OCI-LY1 (cell line): ENCODE measurements around the gene C19orf53.

Experiments used
- EZH2 ChIP-seq: fragments of 200-600 bp; sonication (generic), shearing (Covaris generic); IDR thresholded peaks from 2 replicates; pipeline ENCODE4 v1.8.0; 2017; ENCODE audit warnings: borderline replicate concordance, mixed run types, mild to moderate bottlenecking, antibody characterized with exemption, low read length, moderate library complexity, mixed read lengths
- TF ChIP-seq, protein P1 (sequence below): fragments of 200-600 bp; sonication (generic), shearing (Covaris generic); IDR thresholded peaks from 2 replicates; pipeline ENCODE4 v1.5.1; 2017; ENCODE audit warnings: mild to moderate bottlenecking, antibody characterized with exemption, low read length, moderate library complexity, mixed read lengths

DNA sequence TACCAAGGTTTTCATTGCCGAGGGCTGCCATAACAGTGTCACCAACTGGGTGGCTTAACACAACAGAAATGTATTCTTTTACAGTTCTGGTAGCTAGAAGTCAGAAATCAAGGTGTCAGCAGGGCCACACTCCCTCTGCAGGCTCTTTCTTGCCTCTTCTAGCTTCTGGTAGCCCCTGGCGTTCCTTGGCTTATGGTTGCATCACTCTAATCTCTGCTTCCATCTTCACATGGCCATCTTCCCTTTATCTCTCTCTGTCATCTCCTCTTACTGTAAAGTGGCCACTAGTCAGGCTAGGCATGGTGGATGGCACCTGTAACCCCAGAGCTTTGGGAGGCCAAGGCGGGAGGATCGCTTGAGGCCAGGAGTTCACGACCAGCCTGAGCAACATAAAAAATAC lies 47.9 kb upstream of the C19orf53 start:
- TF ChIP-seq, protein P1, sequence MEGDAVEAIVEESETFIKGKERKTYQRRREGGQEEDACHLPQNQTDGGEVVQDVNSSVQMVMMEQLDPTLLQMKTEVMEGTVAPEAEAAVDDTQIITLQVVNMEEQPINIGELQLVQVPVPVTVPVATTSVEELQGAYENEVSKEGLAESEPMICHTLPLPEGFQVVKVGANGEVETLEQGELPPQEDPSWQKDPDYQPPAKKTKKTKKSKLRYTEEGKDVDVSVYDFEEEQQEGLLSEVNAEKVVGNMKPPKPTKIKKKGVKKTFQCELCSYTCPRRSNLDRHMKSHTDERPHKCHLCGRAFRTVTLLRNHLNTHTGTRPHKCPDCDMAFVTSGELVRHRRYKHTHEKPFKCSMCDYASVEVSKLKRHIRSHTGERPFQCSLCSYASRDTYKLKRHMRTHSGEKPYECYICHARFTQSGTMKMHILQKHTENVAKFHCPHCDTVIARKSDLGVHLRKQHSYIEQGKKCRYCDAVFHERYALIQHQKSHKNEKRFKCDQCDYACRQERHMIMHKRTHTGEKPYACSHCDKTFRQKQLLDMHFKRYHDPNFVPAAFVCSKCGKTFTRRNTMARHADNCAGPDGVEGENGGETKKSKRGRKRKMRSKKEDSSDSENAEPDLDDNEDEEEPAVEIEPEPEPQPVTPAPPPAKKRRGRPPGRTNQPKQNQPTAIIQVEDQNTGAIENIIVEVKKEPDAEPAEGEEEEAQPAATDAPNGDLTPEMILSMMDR = no peak
- no peak for TF ChIP-seq EZH2
